ENCODE data around the gene ZNF576.

GRCh38 chr19:43616306-43616705 is 19.9 kb downstream of the ZNF576 start:
- TF ChIP-seq ZFP3 (CRISPR knock-in tag; IDR thresholded peaks at IDR 0.05) (no peak), GLIS3 (CRISPR knock-in tag; IDR thresholded peaks at IDR 0.05) (no peak), TSHZ2 (CRISPR knock-in tag; IDR thresholded peaks at IDR 0.05) (no peak), ESRRG (CRISPR knock-in tag; IDR thresholded peaks at IDR 0.05) (no peak), RARB (CRISPR knock-in tag; IDR thresholded peaks at IDR 0.05) (no peak), PPARA (CRISPR knock-in tag; IDR thresholded peaks at IDR 0.05; ENCODE audit: borderline replicate concordance) (no peak), POU6F1 (CRISPR knock-in tag; IDR thresholded peaks at IDR 0.05; ENCODE audit: borderline replicate concordance, low read depth) (no peak), TOX (CRISPR knock-in tag; IDR thresholded peaks at IDR 0.05; ENCODE audit: borderline replicate concordance) (no peak), OSR1 (CRISPR knock-in tag; IDR thresholded peaks at IDR 0.05) (no peak), ZNF70 (CRISPR knock-in tag; IDR thresholded peaks at IDR 0.05) (no peak), ARNTL (CRISPR knock-in tag; IDR thresholded peaks at IDR 0.05; ENCODE audit: borderline replicate concordance, low read depth) (no peak)
- TF ChIP-seq, protein P1, sequence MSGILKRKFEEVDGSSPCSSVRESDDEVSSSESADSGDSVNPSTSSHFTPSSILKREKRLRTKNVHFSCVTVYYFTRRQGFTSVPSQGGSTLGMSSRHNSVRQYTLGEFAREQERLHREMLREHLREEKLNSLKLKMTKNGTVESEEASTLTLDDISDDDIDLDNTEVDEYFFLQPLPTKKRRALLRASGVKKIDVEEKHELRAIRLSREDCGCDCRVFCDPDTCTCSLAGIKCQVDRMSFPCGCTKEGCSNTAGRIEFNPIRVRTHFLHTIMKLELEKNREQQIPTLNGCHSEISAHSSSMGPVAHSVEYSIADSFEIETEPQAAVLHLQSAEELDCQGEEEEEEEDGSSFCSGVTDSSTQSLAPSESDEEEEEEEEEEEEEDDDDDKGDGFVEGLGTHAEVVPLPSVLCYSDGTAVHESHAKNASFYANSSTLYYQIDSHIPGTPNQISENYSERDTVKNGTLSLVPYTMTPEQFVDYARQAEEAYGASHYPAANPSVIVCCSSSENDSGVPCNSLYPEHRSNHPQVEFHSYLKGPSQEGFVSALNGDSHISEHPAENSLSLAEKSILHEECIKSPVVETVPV (CRISPR knock-in tag; IDR thresholded peaks at IDR 0.05): no peak
- TF ChIP-seq, protein P2, sequence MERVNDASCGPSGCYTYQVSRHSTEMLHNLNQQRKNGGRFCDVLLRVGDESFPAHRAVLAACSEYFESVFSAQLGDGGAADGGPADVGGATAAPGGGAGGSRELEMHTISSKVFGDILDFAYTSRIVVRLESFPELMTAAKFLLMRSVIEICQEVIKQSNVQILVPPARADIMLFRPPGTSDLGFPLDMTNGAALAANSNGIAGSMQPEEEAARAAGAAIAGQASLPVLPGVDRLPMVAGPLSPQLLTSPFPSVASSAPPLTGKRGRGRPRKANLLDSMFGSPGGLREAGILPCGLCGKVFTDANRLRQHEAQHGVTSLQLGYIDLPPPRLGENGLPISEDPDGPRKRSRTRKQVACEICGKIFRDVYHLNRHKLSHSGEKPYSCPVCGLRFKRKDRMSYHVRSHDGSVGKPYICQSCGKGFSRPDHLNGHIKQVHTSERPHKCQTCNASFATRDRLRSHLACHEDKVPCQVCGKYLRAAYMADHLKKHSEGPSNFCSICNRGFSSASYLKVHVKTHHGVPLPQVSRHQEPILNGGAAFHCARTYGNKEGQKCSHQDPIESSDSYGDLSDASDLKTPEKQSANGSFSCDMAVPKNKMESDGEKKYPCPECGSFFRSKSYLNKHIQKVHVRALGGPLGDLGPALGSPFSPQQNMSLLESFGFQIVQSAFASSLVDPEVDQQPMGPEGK (CRISPR knock-in tag; IDR thresholded peaks at IDR 0.05; ENCODE audit: borderline replicate concordance): no peak
- TF ChIP-seq, protein P3, sequence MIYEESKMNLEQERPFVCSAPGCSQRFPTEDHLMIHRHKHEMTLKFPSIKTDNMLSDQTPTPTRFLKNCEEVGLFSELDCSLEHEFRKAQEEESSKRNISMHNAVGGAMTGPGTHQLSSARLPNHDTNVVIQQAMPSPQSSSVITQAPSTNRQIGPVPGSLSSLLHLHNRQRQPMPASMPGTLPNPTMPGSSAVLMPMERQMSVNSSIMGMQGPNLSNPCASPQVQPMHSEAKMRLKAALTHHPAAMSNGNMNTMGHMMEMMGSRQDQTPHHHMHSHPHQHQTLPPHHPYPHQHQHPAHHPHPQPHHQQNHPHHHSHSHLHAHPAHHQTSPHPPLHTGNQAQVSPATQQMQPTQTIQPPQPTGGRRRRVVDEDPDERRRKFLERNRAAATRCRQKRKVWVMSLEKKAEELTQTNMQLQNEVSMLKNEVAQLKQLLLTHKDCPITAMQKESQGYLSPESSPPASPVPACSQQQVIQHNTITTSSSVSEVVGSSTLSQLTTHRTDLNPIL (CRISPR knock-in tag; IDR thresholded peaks at IDR 0.05; ENCODE audit: low read depth): no peak
